Liver (tissue), 9 donors: ENCODE measurements around the gene CMTM5. TPM values are rescaled to one million over a fixed set of nuclear protein-coding genes. Genes with fewer than 3 reads are reported as not detected.

Experiments used
- DNase-seq: peaks from one replicate; pipeline ENCODE4 v3.0.0-alpha.2; 2017; ENCODE audit warnings: low spot score
- H3K27ac ChIP-seq, 2 donors: one replicate each; pipeline ENCODE4 v1.7.0; 2013; ENCODE audit warnings: inconsistent platforms in 2 of 2, low read length in 2 of 2, control low read depth in 1 of 2, low read depth in 1 of 2, mild to moderate bottlenecking in 1 of 2
- H3K27me3 ChIP-seq, 4 donors: one replicate each; pipeline versions ENCODE4 v1.6.1 to v1.7.0; 2013; ENCODE audit warnings: low read length in 3 of 4, inconsistent platforms in 1 of 4, mild to moderate bottlenecking in 1 of 4, moderate library complexity in 1 of 4; ENCODE audit not compliant: control insufficient read depth in 4 of 4, insufficient read depth in 4 of 4
- H3K36me3 ChIP-seq, 4 donors: one replicate each; pipeline versions ENCODE4 v1.6.1 to v1.7.0; 2013; ENCODE audit warnings: low read length in 3 of 4, mild to moderate bottlenecking in 3 of 4, low read depth in 1 of 4, moderate library complexity in 1 of 4; ENCODE audit not compliant: control insufficient read depth in 4 of 4, insufficient read depth in 3 of 4
- H3K4me1 ChIP-seq, 4 donors: one replicate each; pipeline versions ENCODE4 v1.6.1 to v1.7.0; 2013; ENCODE audit warnings: low read length in 3 of 4, mild to moderate bottlenecking in 3 of 4, moderate library complexity in 1 of 4; ENCODE audit not compliant: control insufficient read depth in 4 of 4, insufficient read depth in 4 of 4
- H3K4me3 ChIP-seq, 3 donors: one replicate each; pipeline versions ENCODE4 v1.6.1 to v1.7.0; 2013; ENCODE audit warnings: low read length in 3 of 3, control low read depth in 1 of 3, low read depth in 1 of 3, mild to moderate bottlenecking in 1 of 3
- H3K9ac ChIP-seq, 2 donors: one replicate each; pipeline ENCODE4 v1.7.0; 2013; ENCODE audit warnings: low read length in 2 of 2, mild to moderate bottlenecking in 2 of 2, moderate library complexity in 2 of 2, control low read depth in 1 of 2, low read depth in 1 of 2
- H3K9me3 ChIP-seq, 4 donors: one replicate each; pipeline versions ENCODE4 v1.6.1 to v1.7.0; 2013; ENCODE audit warnings: low read length in 3 of 4; ENCODE audit not compliant: control insufficient read depth in 4 of 4
- EGR1 ChIP-seq, 2 donors: IDR thresholded peaks; 2 replicates each; pipeline ENCODE4 v1.6.1; 2016 to 2018; ENCODE audit warnings: antibody characterized with exemption in 2 of 2, low read depth in 2 of 2
- FOXA1 ChIP-seq: IDR thresholded peaks from 2 replicates; pipeline ENCODE4 v1.6.1; 2016; ENCODE audit warnings: antibody characterized with exemption
- HNF4A ChIP-seq, 2 donors: conservative IDR thresholded peaks; 2 replicates each; pipeline ENCODE4 v1.6.1; 2016; ENCODE audit warnings: antibody characterized with exemption in 2 of 2, mild to moderate bottlenecking in 2 of 2
- HNF4G ChIP-seq: IDR thresholded peaks from 2 replicates; pipeline ENCODE4 v1.6.1; 2016; ENCODE audit warnings: antibody characterized with exemption
- NR2F2 ChIP-seq: IDR thresholded peaks from 2 replicates; pipeline ENCODE4 v1.6.1; 2016; ENCODE audit warnings: antibody characterized with exemption
- RXRA ChIP-seq, 2 donors: IDR thresholded peaks; 2 replicates each; pipeline ENCODE4 v1.6.1; 2017 to 2018; ENCODE audit warnings: antibody characterized with exemption in 2 of 2, mild to moderate bottlenecking in 1 of 2
- SP1 ChIP-seq: IDR thresholded peaks from 2 replicates; pipeline ENCODE4 v1.6.1; 2018; ENCODE audit warnings: antibody characterized with exemption, mild to moderate bottlenecking
- TAF1 ChIP-seq: conservative IDR thresholded peaks from 2 replicates; pipeline ENCODE4 v1.6.1; 2016; ENCODE audit warnings: antibody characterized with exemption, mild to moderate bottlenecking
- YY1 ChIP-seq: IDR thresholded peaks from 2 replicates; pipeline ENCODE4 v1.6.1; 2016; ENCODE audit warnings: antibody characterized with exemption, mild to moderate bottlenecking
- WGBS: extraction: QIAGEN DNeasy Blood & Tissue Kit; methylation state at CpG from one replicate; pipeline ENCODE4 v1.1.7; 2013; 5-methylcytosine and 5-hydroxymethylcytosine counted together
- polyA plus RNA-seq, 2 donors: library from polyadenylated mRNA; stranded (reverse) in 1 of 2; unstranded in 1 of 2; fragments of 200-250 nt in 1 of 2; fragments of >200 nt in 1 of 2; fragmentation: Nextera tagmentation in 1 of 2; extraction: Ambion mirVana in 1 of 2; gene quantifications; one replicate each; pipeline versions ENCODE4 v1.2.1 to v1.2.3, GENCODE V29; 2013 to 2015
- total RNA-seq, 2 donors: library from RNA; depleted of rRNA; stranded (reverse); fragments of >200 nt; gene quantifications; one replicate each; pipeline ENCODE4 v1.2.3, GENCODE V29; 2014
- TF ChIP-seq, protein P1 (sequence below): IDR thresholded peaks from 2 replicates; pipeline ENCODE4 v1.6.1; 2016; ENCODE audit warnings: antibody characterized with exemption
- TF ChIP-seq, protein P2 (sequence below): IDR thresholded peaks from 2 replicates; pipeline ENCODE4 v1.6.1; 2016; ENCODE audit warnings: antibody characterized with exemption, mild to moderate bottlenecking
- TF ChIP-seq, protein P3 (sequence below): IDR thresholded peaks from 2 replicates; pipeline ENCODE4 v1.6.1; 2016; ENCODE audit warnings: antibody characterized with exemption
- donor health status: healthy.
- donor health status: healthy.
- donor health status: healthy.
- donor health status: healthy.
- donor health status: healthy.

CMTM5 gene
- total and polyA plus RNA-seq, 4 donors, result 0.22 to 5.5 TPM; not detected in 2

DNA sequence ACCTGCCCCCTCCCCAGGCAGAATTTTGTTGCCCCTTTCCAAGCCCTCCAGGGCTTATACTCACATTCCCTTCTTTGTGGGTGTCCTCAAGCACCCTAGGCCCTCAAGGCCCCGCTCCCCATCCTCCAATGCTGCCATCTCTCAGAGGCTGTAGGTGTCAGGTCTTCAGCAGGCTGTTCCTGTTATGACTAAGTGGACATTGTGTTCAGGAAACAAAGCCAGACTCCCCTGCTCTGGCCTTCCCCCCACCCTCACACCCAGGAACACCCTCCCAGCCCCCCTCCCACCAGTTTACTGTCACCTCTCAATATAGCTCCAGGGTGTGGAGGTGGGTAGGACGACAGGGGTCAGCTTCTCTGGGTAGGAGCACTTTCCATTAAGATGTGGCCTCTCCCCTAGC, 32.6 kb downstream of the CMTM5 start:
- Histone ChIP-seq H3K4me3 (no peak overlapping the region), H3K27me3 (peaks cover 0 to 10% (median 5%) of the 10 kb centered on the region in 4 donors), H3K9me3 (no peaks in the 10 kb centered on the region), H3K27ac (no peak overlapping the region), H3K9ac (no peak overlapping the region), H3K36me3 (no peaks in the 10 kb centered on the region), H3K4me1 (no peaks in the 10 kb centered on the region)
- DNase-seq, result no peak
- WGBS, result 76% methylated on average over 2 of the region's 2 CpGs
- TF ChIP-seq, protein P1, sequence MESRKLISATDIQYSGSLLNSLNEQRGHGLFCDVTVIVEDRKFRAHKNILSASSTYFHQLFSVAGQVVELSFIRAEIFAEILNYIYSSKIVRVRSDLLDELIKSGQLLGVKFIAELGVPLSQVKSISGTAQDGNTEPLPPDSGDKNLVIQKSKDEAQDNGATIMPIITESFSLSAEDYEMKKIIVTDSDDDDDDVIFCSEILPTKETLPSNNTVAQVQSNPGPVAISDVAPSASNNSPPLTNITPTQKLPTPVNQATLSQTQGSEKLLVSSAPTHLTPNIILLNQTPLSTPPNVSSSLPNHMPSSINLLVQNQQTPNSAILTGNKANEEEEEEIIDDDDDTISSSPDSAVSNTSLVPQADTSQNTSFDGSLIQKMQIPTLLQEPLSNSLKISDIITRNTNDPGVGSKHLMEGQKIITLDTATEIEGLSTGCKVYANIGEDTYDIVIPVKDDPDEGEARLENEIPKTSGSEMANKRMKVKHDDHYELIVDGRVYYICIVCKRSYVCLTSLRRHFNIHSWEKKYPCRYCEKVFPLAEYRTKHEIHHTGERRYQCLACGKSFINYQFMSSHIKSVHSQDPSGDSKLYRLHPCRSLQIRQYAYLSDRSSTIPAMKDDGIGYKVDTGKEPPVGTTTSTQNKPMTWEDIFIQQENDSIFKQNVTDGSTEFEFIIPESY, result no peak
- TF ChIP-seq RXRA (IDR thresholded peaks at IDR 0.05), result no peak
- TF ChIP-seq HNF4A (conservative IDR thresholded peaks at IDR 0.05), result no peak
- no peak for TF ChIP-seq TAF1
- TF ChIP-seq, protein P2, sequence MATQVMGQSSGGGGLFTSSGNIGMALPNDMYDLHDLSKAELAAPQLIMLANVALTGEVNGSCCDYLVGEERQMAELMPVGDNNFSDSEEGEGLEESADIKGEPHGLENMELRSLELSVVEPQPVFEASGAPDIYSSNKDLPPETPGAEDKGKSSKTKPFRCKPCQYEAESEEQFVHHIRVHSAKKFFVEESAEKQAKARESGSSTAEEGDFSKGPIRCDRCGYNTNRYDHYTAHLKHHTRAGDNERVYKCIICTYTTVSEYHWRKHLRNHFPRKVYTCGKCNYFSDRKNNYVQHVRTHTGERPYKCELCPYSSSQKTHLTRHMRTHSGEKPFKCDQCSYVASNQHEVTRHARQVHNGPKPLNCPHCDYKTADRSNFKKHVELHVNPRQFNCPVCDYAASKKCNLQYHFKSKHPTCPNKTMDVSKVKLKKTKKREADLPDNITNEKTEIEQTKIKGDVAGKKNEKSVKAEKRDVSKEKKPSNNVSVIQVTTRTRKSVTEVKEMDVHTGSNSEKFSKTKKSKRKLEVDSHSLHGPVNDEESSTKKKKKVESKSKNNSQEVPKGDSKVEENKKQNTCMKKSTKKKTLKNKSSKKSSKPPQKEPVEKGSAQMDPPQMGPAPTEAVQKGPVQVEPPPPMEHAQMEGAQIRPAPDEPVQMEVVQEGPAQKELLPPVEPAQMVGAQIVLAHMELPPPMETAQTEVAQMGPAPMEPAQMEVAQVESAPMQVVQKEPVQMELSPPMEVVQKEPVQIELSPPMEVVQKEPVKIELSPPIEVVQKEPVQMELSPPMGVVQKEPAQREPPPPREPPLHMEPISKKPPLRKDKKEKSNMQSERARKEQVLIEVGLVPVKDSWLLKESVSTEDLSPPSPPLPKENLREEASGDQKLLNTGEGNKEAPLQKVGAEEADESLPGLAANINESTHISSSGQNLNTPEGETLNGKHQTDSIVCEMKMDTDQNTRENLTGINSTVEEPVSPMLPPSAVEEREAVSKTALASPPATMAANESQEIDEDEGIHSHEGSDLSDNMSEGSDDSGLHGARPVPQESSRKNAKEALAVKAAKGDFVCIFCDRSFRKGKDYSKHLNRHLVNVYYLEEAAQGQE, result no peak
- no peak for TF ChIP-seq NR2F2

DNA sequence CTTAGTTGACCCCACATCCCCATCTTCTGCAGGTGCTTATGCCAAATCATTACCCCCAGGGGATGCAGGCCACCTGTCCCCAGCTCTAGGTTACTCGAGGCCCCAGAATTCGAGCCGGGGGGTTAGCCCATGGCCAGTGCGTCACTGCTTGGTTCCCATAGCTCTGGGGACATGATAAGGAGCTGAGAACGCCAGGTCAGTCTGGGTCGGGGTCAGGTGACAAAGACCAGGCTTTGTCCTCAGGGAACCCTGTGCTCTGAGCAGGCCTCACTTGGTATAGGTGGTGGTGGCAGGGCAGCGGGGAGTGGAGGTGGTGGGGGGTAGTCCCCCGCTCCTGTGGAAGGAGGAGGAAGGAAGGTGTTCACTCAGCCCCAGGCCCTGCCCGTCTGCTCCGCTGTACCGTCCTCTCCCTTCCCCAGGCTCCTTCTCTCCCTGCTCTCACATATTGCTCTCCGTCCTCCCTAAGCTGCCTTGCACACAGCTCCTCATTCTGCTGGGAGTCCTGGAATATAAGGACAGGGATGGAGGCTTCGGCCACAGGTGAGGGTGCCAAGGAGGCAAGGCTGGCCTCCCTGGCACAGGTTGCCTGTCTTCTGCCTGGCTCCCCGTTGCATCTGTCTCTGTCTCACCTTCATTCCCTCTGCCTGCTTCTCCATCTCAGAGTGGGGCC, 33.3 kb downstream of the CMTM5 start:
- Histone ChIP-seq H3K36me3 (no peaks in the 10 kb centered on the region), H3K27ac (no peak overlapping the region), H3K9ac (no peak overlapping the region), H3K27me3 (peaks cover 0 to 7% (median 5%) of the 10 kb centered on the region in 4 donors), H3K4me3 (no peak overlapping the region), H3K9me3 (no peaks in the 10 kb centered on the region), H3K4me1 (no peaks in the 10 kb centered on the region)
- TF ChIP-seq, protein P3, sequence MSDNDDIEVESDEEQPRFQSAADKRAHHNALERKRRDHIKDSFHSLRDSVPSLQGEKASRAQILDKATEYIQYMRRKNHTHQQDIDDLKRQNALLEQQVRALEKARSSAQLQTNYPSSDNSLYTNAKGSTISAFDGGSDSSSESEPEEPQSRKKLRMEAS, result no peak
- TF ChIP-seq RXRA (IDR thresholded peaks at IDR 0.05) (no peak), HNF4A (conservative IDR thresholded peaks at IDR 0.05) (no peak), TAF1 (no peak), HNF4G (no peak), YY1 (no peak), FOXA1 (no peak), EGR1 (IDR thresholded peaks at IDR 0.05; ENCODE audit: low read depth in 2 of 2) (no peak), SP1 (no peak)
- TF ChIP-seq, protein P2, result no peak
- TF ChIP-seq, protein P1, result no peak
- no peak for DNase-seq
- WGBS, result 76% methylated on average over 14 of the region's 14 CpGs
